Astrocyte (in vitro differentiated cells and primary cell): ENCODE measurements around the gene SBF2.

Source experiments
- EZH2 ChIP-seq: IDR thresholded peaks from 2 replicates; pipeline ENCODE4 v1.6.1; 2012; ENCODE audit warnings: mild to moderate bottlenecking, low read length, inconsistent platforms; ENCODE audit not compliant: insufficient read depth
- TF ChIP-seq, protein P1 (sequence below): IDR thresholded peaks from 2 replicates; pipeline ENCODE4 v1.5.1; 2011; ENCODE audit warnings: low read depth, mild to moderate bottlenecking, inconsistent platforms, low read length, moderate library complexity; ENCODE audit not compliant: insufficient read depth

DNA sequence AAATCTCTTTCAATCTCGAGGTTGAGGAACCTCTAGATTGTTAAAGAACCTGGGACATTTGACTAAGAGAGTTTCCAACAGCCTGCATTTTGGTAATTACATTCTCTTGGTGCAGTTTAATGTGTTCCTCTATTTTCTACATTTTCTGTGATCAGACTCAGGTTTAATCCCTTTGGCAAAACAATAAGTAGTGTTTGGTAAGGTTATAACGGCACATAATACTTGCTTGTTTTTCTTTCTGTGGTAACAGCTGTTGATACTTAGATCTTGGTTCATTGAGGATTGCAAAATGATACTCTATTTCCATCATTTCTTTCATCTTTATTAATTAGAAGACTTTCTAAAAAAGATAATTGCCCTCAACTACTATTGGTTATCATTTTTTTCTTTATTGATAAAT, 271.3 kb downstream of the SBF2 start:
- TF ChIP-seq, protein P1, sequence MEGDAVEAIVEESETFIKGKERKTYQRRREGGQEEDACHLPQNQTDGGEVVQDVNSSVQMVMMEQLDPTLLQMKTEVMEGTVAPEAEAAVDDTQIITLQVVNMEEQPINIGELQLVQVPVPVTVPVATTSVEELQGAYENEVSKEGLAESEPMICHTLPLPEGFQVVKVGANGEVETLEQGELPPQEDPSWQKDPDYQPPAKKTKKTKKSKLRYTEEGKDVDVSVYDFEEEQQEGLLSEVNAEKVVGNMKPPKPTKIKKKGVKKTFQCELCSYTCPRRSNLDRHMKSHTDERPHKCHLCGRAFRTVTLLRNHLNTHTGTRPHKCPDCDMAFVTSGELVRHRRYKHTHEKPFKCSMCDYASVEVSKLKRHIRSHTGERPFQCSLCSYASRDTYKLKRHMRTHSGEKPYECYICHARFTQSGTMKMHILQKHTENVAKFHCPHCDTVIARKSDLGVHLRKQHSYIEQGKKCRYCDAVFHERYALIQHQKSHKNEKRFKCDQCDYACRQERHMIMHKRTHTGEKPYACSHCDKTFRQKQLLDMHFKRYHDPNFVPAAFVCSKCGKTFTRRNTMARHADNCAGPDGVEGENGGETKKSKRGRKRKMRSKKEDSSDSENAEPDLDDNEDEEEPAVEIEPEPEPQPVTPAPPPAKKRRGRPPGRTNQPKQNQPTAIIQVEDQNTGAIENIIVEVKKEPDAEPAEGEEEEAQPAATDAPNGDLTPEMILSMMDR, result no peak
- no peak for TF ChIP-seq EZH2
